HTR-8/SVneo (cell line): ENCODE measurements around the gene CD300LG.

Experiments used
- DNase-seq: peaks from one replicate; pipeline ENCODE4 v3.0.0; 2011; ENCODE audit warnings: low spot score, mixed read lengths; ENCODE audit not compliant: insufficient read length
- FAIRE-seq: peaks from 2 replicates; lab custom pipeline; 2011; peaks lifted over from hg19 to GRCh38; lab: Jason Lieb, UNC

CD300LG gene

DNA sequence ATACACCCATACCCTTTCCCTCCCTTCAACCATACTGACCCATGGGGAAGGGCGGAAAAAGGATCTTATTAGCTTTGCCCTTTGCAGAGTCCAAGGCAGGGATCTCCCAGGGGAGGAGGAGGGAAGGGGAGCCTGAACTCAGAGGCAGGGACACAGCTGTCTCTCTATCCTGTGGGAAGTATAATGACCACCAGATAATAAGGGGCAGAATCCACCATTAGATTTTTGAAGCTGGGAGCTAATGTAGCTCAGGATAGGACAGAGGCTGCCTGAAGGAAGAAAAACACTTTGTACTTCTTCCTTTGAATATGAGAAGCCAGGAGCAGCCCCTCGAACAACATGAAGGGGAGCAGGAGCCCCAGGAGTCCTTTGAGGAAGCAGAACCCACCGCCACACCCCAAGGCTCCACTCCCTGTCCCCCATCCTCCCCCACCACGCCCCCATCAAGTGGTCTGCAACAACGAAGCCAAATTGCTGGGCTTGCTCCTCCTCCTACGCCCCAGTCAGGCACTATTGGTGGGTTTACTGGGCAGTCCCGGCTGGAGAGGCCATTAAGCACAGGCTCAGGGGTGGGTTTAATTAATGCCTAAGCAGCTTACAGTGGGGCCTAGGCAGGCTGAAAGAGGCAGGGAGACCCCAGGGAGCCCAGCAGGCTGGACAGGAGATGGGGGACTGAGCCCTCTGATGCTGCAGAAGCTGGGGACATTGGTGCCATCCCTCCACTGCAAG is 55.0 kb downstream of the CD300LG start:
- FAIRE-seq (no peak), DNase-seq (no peak)

DNA sequence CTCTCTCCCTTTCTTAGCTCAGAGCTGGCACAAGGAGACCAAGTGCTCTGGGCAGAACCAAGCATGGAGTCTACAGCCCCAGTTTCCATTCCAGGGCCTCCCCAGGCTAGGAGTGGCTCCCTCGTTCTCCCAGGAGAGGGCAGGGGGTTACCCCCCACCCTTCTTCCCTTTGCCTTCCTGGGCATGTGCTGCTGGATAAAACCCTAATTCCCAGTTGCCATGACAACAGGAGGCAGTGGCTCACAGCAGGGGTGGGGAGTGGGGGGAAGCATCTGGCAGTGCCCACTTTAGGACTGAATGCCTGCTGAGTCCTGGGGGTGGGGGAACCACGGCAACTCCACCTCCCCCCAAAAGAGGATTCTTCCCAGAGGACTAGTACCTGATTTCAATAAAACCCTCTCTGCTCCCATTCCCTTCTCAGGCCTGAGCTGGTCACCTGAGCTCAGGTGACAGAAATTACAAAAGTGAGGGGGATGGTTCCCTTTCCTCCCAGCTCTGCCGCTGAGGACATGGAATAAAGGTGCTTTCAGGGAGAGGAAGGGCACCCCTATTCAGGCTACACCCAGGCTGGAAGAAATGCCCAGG is 58.5 kb downstream of the CD300LG start:
- FAIRE-seq (no peak), DNase-seq (no peak)

GRCh38 chr17:43905985-43906852 is 59.2 kb downstream of the CD300LG start:
- peak; percentile 31 for FAIRE-seq
- peak; percentile 85 for DNase-seq

DNA sequence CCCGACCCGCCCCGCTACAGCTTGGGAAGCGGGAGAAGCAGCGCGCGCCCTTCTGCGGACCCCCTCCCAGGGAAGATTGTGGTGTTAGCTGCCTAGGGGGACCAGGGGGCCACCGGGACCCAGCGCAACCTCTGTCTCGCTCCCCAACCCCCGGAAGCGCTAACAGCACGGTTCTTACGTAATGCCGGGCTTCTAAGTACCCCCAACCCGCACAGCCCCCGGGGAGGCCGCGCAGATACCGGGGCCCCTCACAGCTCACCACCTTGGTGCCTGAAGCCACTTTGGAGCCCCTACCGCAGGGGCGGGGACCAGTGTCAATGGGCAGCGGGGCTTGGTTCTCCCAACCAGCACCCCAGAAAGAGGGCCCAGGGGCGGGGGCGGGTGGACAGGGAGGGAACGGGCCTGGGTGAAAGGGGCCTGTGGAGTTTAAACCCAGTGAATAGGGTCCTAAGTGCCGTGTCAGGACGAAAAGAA is 60.0 kb downstream of the CD300LG start:
- DNase-seq (no peak), FAIRE-seq (no peak)

- peak; percentile 88 for FAIRE-seq
- peak; percentile 88 for DNase-seq
These were observed 60.5 kb downstream of the CD300LG start, which contains the start of gene MPP2 for GRCh38 chr17:43907425-43907981. Gene MPP2, minus strand, starts transcription at chr17:43907536. Its CDS starts 3,076 bp downstream, at chr17:43904460.

DNA sequence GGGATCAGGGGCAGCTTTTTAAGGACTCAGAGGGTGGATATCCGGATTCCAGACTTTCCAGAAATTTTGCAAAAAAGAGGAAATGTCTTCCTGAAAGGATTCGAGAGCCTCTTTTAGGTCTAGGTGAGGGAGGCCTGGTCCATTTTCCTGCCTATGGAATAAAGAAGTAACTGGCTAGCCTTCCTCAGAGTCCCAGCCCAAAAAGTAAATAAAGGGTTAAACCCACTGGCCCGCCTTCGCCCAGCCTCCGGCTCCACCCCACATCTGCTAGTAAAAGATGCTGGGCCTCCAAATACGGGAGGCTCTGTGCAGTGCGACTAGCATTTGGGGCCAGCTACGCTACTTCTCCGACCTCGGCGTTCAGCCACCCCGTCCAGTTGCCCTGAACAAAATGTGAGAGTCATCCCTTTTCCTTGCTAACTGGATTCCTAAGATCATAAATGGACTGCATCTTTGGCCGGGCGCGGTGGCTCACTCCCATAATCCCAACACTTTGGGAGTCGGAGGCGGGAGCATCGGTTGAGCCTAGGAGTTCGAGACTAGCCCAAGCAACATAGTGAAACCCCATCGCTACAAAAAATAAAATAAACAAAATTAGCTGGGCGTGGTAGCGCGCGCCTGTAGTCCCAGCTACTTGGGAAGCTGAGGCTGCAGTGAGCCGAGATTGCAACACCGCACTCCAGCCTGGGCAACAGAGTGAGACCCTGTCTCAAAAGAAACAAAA is 61.2 kb downstream of the CD300LG start:
- FAIRE-seq (no peak), DNase-seq (peak; percentile 81)

DNA sequence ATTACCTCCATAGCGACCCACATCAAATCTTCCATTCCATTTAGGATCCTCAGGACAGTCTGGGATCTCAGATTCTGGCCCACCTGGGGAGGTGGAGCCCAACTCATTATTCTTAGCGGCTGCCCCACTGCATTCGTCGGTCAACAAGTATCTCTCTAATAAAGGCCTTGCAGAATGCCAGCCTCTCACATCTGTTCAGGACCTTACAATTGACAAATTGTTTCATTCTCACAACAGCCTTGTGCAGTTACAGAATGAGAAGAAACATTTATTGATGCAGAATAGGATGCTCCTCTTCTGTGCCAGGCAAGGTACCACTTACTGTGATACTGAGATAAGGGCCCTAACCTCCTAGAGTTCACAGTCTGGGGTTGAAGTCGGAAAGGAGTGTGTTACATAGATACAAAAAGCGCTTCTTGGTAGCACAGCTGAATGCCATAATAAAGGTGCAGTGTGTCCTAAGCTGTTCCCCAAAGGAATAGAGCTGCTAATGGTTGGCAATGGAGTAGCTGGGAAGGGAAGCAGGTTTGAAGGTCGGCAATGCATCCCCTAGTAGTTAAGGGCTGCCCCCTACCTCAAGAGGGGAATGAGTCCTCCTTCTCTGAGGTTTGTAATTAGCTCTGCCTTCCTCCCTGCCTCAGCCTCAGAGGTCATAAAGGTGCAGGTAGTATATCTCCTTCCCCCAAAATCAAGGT is 62.7 kb downstream of the CD300LG start:
- FAIRE-seq (no peak), DNase-seq (no peak)

- DNase-seq: no peak
- FAIRE-seq: no peak
These were observed 64.9 kb downstream of the CD300LG start for GRCh38 chr17:43911904-43912303.

- FAIRE-seq (peak; percentile 99), DNase-seq (no peak)
These were observed 65.8 kb downstream of the CD300LG start for GRCh38 chr17:43912635-43913304.
